HG03521 (cell line): ENCODE data around the gene ZNF683.
"Not testable (repeated sequence)": the region's sequence is repeated elsewhere in the genome, so short reads cannot be mapped to it uniquely, and the experiment has no call there.

Experiments used
- ATAC-seq: cut with Tn5 transposase; IDR thresholded peaks from one replicate; pipeline ENCODE4 v1.9.1; 2021; ENCODE audit warnings: mild to moderate bottlenecking, moderate library complexity; ENCODE audit not compliant: unreplicated experiment

ZNF683 gene

DNA sequence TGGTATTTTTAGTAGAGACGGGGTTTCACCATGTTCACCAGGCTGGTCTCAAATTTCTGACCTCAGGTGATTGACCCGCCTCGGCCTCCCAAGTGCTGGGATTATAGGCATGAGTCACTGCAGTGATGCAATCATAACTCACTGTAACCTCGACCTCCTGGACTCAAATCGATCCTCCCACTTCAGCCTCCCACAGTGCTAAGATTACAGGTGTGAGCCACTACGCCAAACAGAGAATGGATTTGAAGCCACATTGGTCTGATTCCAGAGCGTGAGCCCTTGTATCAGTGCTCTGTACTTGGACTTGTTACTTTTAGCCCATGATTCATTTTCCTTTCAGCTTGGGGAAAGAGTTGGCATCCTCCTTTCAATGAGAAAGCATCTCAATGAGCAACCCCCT, 14.9 kb upstream of the ZNF683 start:
- no peak for ATAC-seq

DNA sequence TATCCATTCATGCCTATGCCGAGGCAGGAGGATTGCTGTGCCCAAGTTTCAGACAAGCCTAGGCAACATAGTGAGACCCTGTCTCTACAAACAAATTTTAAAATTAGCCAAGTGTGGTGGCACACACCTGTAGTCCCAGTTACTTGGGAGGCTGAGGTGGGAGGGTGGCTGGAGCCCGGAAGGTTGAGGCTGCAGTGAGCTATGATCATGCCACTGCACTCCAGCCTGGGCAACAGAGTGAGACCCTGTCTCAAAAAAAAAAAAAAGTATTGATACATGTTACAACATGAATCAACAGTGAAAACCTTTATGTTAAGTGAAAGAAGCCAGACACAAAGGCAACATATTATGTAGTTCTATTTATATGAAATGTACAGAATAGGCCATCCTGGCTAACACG, 12.5 kb upstream of the ZNF683 start:
- ATAC-seq = not testable (repeated sequence)

DNA sequence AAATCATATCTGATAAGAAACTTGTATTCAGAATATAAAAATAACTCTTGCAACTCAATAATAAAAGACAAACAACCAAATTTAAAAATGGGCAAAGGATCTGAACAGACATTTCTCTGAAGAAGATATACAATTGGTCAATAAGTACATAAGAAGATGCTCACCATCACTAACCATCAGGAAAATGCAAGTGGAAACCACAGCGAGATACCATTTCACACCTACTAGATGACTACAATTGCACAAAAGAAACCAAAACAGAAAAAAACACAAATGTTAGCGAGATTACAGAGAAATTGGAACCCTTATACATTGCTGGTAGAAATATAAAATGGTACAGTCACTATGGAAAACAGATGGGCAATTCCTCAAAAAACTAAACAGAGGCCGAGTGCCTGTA, 11.5 kb upstream of the ZNF683 start:
- ATAC-seq = no peak

DNA sequence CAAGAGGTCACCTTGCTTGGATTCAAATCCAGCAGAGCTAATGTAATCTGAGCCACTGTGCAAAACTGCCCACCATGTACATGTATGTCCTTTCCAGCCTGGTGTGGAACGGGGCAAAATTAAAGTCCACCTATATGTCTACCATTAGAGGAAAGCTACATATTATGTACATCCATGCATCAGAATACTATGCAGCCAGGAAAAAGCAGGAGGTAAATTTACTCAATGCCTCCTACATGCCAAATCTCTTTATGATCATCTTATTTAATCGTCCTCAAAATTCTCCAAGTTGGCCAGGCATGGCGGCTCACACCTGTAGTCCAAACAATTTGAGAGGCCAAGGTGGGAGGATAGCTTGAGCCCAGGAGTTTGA, 6.3 kb upstream of the ZNF683 start:
- no peak for ATAC-seq

DNA sequence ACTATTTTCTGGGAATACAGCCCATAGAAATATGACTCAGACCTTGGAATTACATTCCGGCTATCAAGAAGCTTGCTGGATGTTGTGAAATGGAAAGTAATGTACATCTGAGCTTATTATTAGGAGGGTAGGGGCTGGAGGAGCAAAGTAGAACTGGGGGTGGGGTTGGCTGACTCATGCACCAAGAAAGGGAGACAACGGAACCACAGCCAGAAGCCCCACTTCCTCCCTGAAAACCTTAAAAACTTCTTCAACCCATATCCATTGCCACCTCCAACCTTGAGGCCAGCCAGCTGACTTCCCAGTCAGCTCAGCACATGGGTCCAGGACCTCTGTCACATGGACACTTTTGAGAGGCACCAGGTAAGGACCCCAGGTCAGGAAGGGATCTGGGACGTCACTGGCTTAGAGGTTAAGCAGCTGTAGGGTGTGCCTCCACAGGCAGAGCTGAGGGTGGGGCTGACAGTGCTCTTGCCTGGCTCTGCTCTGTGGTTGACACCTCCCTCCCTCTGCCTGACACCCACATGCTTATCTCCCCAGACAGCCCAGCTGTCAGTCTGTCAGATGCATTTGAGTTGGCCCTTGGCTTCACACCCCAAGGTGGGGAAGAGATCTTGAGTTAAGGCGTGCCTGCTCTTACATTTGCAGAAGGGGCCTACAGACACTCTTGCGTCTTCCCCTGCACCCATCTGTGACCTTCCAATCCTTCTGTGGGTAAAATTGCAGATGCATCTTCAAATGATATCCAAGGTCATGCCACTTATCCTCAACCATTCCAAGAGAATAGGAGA, 5.7 kb upstream of the ZNF683 start:
- ATAC-seq = peak; percentile 85

DNA sequence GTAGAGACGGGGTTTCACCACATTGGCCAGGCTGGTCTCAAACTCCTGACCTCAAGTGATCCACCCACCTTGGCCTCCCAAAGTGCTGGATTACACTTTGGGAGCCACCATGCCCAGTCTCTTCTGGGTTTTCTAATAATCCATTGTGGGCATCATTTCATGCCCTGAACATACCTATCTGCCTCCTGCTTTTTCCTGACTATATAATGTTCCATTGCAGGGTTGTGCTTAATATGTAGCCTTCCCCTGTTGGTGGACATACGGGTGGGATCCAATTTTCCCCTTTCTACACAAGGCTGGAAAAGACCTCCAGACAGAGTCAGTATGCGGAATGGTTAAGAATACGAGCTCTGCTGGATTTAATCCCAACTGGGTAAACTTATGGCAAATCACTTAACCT, 3.5 kb upstream of the ZNF683 start:
- no peak for ATAC-seq

DNA sequence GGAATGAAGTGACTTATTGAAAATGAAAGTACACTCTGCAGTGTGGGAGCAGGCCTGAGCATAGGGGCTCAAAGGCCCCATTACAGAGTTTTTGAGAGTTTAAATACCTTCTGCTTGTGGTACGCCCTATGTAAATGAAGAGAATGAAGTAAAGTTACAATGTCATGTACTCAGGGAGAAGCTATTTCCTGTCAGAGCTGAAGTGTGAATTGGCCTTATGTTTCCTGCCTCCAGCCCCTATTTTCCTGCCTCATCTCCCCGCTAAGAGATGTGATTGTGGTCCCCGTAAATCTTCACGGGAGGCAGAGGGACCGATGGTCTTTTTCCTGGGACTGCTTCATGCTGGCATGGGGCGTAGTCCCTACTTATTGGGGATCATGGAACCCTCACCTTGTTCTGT, 2.5 kb upstream of the ZNF683 start:
- ATAC-seq = no peak

DNA sequence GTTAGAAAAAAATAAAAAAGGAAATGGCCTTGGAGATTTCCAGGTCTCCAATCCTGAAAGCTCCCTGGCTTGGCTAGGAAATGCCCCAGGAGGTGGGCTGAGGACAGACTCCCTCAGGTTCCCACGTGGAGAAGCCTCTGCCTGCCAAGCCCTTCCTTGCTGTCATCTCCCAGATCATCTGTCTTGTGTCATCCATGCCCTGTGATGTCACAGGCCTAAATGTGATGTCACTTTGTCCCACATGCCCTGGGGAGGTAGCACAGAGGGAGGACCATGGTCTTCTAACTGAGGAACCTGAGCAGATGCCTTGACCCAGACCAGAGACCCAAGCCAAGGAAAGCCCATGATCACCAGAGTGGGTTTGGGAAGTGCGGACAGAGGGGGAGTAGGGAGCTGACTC, 1.8 kb upstream of the ZNF683 start:
- ATAC-seq = not testable (repeated sequence)

DNA sequence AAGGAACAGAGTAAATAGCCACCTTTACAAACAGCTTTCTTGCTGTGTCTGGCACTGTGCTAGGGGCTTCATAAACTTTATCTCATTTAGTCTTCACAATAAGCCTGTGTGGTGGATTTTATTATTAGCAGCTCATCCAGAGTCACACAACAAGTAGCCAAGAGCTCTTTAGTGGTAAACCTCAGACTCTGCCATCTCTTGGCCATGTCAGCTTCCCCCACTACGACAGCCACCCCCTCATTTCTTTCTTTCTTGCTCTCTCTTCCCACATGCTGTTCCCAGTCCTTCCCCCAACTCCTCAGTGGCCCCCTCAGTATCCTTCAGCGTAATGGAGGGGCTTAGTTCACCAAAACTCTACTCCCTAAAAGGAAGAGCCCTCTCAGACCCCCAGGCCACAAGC, 1.2 kb upstream of the ZNF683 start:
- ATAC-seq = no peak

DNA sequence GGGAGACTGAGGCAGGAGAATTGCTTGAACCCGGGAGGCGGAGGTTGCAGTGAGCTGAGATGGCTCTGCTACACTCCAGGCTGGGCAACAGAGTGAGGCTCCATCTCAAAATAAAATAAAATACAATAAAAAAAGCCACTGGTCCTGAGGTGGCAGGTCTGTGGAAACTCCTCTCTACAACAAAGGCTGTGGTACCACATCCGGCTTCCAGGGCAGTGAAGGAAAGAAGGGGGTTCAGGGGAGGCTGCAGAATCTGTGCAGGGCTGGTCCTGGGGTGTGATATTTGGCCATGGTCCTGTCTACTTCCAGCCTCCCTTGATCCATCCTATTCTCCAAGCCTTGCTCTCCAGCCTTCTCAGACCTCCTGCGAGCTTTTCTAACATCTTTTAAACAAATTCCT, 731 bp upstream of the ZNF683 start:
- no peak for ATAC-seq

DNA sequence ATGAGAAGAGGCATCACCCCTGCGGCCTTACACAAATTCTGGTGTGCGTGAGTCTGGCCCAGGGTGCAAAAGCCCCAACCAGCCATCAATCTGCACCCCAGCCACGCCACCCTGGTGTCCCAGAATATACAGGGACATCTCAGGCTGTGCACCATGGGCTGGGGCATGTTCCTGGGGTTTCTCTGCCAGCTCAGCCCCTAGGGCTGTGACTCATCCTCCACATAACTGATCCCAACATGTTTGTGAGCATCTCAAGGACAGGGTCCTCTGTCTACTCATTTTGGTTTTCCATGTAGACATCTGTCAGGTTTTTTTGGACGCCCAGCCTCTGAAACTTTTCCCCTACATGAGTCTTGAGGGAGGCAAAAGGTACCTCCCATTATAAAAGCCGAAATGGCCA, 511 bp downstream of the ZNF683 start:
- ATAC-seq = no peak

DNA sequence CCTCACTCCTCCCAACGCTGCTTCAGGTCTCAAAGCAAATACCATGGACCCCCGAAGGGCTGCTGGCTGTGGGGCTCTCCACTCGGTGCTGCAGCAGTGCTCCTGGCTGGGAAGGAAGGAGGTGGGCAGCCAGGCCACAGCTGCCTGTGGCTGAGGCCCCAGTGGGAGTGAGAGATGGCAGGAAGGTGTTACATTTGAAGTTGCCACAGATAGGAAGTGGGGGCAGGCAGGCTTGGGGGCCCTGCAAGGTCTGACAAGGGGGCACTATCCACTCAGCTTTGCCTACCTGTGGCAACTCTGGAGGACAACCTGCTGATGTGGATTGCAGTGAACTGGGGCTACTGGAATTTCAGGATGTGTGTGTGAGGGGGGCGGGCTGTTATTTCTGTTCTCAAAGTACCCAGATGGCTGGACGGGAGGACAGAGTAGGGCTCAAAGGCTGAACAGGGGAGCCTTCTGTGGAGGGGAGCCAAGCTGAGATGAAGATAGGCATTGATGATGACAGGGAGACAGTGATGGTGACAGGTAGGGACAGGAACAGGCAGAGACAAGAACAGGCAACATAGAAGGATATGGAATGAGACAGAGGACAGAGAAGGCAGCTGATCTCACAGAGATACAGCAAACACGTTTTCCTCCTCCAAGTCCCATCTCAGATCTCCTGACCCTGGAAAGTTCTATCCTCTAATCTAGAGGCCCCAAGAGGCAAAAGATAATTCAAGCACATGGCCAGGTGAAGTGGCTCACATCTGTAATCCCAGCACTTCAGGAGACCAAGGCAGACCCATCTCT, 1.8 kb downstream of the ZNF683 start:
- ATAC-seq = no peak

DNA sequence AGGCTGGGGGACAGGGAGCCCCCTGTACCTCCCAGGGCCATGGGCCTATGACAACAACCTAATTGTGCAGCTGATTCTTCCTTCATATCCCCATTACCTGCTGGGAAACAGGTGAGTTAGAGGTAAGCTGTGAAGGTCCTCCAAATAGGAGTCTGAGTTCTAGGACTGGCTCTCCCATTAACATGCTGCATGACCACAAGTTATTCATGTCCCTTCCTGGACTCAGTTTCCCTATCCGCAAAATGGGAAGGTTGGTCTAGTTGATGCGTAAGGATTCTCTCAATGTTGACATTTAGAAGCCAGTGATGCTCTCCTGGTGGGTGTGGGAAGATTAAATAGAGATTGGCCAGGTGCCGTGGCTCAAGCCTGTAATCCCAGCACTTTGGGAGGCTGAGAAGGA, 4.1 kb downstream of the ZNF683 start:
- ATAC-seq = no peak

DNA sequence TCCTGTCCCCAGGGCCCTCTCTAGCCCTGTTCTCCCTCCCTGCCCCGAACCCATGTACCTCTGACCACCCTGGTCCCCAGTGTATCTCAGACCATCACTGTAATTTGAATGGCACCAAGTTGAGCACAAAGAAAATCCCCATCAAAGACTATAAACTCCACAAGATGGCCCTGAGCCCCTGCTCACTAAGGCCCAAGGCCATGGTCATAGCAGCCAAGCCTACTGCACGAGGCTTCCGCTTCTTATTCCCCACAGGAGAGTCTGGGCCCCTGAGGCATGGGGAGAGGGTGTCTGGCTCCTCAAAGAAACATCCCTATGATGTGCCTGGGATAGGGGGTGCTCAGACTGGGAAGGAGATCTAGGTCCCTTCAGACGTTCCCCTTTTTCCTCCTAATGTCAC, 4.5 kb downstream of the ZNF683 start:
- ATAC-seq = no peak

DNA sequence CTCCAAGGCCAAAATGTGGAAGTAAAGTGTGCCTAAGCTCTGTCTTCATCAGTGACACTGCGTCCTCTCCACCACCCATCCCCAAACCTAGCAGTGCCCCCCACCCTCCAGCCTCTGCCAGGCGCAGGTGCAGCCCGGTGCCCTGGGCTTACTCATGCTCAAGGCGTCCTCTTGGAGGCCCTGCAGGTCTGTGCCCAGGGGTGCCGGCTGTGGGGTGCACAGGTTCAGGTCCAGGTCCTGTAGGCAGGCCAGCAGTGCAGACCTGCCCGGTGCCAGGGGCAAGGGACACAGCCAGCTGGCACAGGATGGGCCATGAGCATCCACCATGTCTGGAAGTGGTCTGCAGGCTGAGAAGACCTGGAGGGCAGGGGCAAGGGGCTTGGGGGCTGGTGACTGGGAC, 5.1 kb downstream of the ZNF683 start:
- ATAC-seq = no peak

DNA sequence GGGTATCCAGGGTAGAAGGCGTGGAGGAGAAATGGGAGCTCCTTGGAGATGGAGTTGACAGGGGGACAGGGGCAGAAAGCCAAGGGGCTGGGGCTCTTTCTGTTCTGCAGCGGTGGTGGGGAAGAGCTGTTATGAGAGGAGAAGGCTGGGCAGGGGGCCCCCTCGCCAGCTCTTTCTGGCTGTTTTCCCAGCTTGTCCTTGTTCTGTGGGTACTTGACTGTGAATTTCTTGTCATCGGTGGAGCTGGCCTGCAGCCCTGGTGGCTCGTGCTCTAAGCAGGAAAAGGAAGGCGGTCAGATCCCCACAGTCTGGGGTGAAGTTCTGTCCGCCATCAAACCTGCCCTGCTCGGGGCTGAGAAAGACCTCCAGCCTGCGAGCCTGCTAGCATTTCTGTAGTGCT, 7.6 kb downstream of the ZNF683 start:
- ATAC-seq = no peak

DNA sequence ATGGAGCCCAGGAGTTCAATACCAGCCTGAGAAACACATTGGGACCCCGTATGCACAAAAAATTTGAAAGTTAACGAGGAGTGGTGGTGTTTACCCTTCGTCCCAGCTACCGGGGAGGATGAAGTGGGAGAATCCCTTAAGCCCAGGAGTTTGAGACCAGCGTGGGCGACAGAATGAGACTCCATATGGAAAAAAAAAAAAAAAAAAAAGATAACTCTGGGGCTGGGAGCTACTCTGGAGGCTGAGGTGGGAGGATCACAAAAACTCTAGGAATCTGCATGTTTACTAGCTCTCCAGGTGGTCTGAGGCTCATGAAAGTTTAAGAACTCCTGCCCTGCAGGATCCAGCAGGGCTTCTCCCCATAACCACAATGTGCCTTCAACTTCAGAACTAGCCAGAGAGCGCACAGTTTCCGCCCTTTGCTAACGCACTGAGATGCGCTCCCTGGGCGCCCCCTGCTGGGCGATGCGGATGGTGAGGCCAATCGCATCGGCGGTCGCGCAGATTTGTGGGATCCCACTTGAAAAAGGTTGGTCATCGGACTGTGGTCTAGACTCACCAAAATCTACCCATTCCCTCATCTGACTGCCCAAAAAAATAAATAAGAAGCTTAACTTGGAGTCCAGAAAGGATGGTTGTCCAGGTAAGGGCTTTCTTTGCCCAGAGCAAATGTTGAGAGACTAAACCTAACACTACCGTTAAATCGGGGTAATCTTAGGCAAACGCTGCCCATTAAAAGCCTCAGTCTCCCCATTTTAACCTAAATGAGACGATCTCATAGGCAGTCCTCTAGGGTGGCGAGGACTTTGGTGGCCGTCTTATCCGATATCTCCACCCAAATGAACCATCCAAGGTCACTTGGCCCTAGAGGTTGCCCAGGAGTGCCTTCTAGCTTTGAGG, 8.8 kb downstream of the ZNF683 start:
- ATAC-seq = no peak

DNA sequence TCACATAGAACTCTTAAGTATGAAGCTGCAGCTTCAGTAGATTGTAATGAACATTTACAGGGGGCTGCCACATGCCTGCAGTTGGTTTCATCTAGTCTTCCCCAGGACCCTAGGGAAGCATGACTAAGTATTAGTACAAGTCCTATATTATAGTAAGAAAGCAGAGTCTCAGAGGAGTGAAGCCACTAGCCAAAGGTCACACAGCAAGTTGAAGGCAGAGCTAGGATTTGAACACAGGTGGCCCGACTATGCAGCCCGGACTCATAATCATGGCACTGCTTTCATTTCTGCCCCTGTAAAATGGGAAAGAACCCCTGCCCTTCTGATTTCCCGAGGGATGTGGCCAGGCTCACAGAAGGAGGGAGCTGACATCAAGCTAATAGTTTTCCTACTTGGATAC, 10.2 kb downstream of the ZNF683 start:
- no peak for ATAC-seq

DNA sequence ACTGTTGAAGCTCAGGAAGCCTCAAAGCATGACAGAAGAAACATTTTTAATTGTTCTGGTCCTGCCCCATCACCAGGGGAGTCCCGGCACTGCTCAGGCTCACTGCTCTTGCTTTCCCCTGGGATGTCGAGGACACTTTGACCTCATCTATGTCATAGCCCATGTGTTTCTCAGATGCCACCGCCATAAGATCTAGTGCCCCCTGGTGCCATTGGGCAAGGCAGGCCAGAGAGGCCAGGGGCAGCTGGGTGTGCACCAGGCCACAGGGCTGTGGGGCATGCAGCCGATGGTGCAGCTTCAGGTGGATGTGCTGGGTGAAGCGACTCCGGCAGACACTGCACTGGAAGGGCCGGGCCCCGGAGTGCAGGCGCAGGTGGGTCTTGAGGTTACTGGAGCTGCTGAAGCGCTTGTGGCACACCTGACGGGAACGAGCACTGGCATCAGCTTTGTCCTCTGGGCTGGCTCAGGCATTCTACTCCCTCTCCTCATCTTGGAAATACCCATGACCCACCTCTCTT, 10.9 kb downstream of the ZNF683 start:
- no peak for ATAC-seq

DNA sequence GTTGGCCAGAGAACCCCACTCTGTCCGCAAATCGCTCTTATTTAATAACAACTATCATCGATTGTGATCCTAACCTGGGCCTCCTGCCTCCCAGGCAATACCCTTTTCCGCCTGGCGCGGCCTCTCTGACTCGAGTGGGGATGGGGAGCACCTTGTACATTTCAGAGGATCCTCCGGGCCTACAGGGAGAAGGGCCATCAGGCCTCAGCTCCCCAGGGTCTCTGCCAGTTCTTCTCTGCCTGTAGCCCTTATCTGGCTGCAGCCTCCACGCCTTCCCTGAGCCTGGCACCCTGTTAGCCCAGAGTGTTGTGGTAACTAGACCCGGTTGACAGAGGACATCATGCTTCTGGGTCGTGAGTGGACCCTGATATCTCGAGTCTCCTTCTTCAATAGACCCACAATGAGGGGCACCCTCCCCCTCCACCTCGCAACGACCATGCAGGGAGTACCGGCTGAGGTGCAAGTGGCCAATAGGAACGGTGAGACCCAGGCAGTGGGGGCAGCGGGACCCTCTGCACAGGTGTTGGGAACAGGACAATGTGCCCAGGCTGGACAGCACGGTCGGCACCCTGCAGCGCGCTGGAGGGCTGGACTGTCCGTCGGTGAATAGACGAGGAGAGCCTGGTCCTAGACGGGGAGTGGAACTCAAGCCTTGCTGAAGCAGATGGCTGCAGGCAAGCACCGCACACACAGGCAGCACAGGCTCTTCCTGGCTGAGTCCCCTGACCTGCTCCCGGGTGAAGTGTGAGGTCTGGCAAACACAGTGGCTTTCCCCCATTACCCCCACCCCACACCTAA, 11.5 kb downstream of the ZNF683 start:
- no peak for ATAC-seq
